GM23338 (cell line): ENCODE measurements around the gene CPNE8. TPM values are rescaled to one million over a fixed set of nuclear protein-coding genes. Genes with fewer than 3 reads are reported as not detected.
"Not testable (repeated sequence)": the region's sequence is repeated elsewhere in the genome, so short reads cannot be mapped to it uniquely, and the experiment has no call there.

ENCODE experiments used
- ATAC-seq: fragments of 200-7000 bp; cut with Tn5 transposase; 3 replicates; pipeline ENCODE4 v1.9.1; 2020
- DNase-seq: peaks from one replicate; pipeline ENCODE4 v3.0.0-alpha.2; 2015; ENCODE audit warnings: low spot score
- H2AFZ ChIP-seq: fragments of 200-600 bp; sonication (generic); 2 replicates; pipeline ENCODE4 v1.8.0; 2016; ENCODE audit warnings: antibody characterized with exemption, mild to moderate bottlenecking, moderate library complexity
- H3F3A ChIP-seq: fragments of 200-600 bp; sonication (generic); replicated peaks from 2 replicates; pipeline ENCODE4 v1.8.0; 2017; ENCODE audit warnings: antibody characterized with exemption, mixed run types, low read depth
- H3K27ac ChIP-seq: fragments of 200-600 bp; sonication (generic); 2 replicates; pipeline ENCODE4 v1.6.1; 2016; ENCODE audit warnings: low read depth
- H3K27me3 ChIP-seq: fragments of 200-600 bp; sonication (generic); 2 replicates; pipeline ENCODE4 v1.8.0; 2016; ENCODE audit warnings: mild to moderate bottlenecking, mixed run types, moderate library complexity; ENCODE audit not compliant: insufficient read depth
- H3K36me3 ChIP-seq: fragments of 200-600 bp; sonication (generic); 2 replicates; pipeline ENCODE4 v1.8.0; 2016; ENCODE audit warnings: mild to moderate bottlenecking; ENCODE audit not compliant: insufficient read depth
- H3K4me1 ChIP-seq: fragments of 200-600 bp; sonication (generic); 2 replicates; pipeline ENCODE4 v1.8.0; 2016; ENCODE audit warnings: mild to moderate bottlenecking, moderate library complexity; ENCODE audit not compliant: insufficient read depth
- H3K4me2 ChIP-seq: fragments of 200-600 bp; sonication (generic); 2 replicates; pipeline ENCODE4 v1.7.1; 2017; ENCODE audit warnings: mixed run types
- H3K4me3 ChIP-seq: fragments of 200-600 bp; sonication (generic); 2 replicates; pipeline ENCODE4 v1.6.1; 2016; ENCODE audit warnings: mixed run types
- H3K79me2 ChIP-seq: fragments of 200-600 bp; sonication (generic); replicated peaks from 2 replicates; pipeline ENCODE4 v1.8.0; 2017; ENCODE audit warnings: mild to moderate bottlenecking; ENCODE audit not compliant: insufficient read depth
- H3K9me2 ChIP-seq: fragments of 200-600 bp; sonication (generic); 2 replicates; pipeline ENCODE4 v1.8.0; 2017; ENCODE audit not compliant: insufficient read depth
- H4K20me1 ChIP-seq: fragments of 200-600 bp; sonication (generic); replicated peaks from 2 replicates; pipeline ENCODE4 v1.8.0; 2017; ENCODE audit warnings: mild to moderate bottlenecking; ENCODE audit not compliant: insufficient read depth
- H3K27ac Mint-ChIP-seq: 2 replicates; pipeline ENCODE4 v1.8.0; 2020; ENCODE audit warnings: inconsistent platforms, mild to moderate bottlenecking, moderate library complexity, mixed read lengths
- H3K27me3 Mint-ChIP-seq: 3 replicates; pipeline ENCODE4 v1.8.0; 2022; ENCODE audit warnings: low read depth, mild to moderate bottlenecking, moderate library complexity, mixed read lengths, inconsistent platforms; ENCODE audit not compliant: insufficient read depth, poor library complexity
- H3K36me3 Mint-ChIP-seq: 3 replicates; pipeline ENCODE4 v1.8.0; 2021; ENCODE audit warnings: low read depth, mild to moderate bottlenecking, inconsistent platforms, moderate library complexity, mixed read lengths
- H3K4me1 Mint-ChIP-seq: 3 replicates; pipeline ENCODE4 v1.8.0; 2020; ENCODE audit warnings: mild to moderate bottlenecking, inconsistent platforms, mixed read lengths
- H3K4me3 Mint-ChIP-seq: 3 replicates; pipeline ENCODE4 v1.8.0; 2021; ENCODE audit warnings: moderate library complexity, mild to moderate bottlenecking, inconsistent platforms, mixed read lengths
- H3K9me3 Mint-ChIP-seq: 3 replicates; pipeline ENCODE4 v1.8.0; 2020; ENCODE audit warnings: moderate library complexity, mild to moderate bottlenecking, inconsistent platforms, mixed read lengths
- CREB1 ChIP-seq: fragments of 250-450 bp; sonication (Bioruptor Pico); IDR thresholded peaks from 2 replicates; pipeline ENCODE4 v1.5.0; 2020; ENCODE audit warnings: low read depth, mild to moderate bottlenecking, moderate library complexity
- ETS1 ChIP-seq: IDR thresholded peaks from 2 replicates; pipeline ENCODE4 v1.6.1; 2016; ENCODE audit warnings: antibody characterized with exemption
- EZH2 ChIP-seq: fragments of 200-600 bp; sonication (generic); IDR thresholded peaks from one replicate; pipeline ENCODE4 v1.8.0; 2017; ENCODE audit warnings: antibody characterized with exemption, mild to moderate bottlenecking, low read depth; ENCODE audit not compliant: unreplicated experiment
- EZH2phosphoT487 ChIP-seq: fragments of 200-600 bp; sonication (generic); IDR thresholded peaks from one replicate; pipeline ENCODE4 v1.8.1; 2018; ENCODE audit warnings: antibody characterized with exemption; ENCODE audit not compliant: unreplicated experiment
- JUNB ChIP-seq: IDR thresholded peaks from one replicate; pipeline ENCODE4 v1.6.1; 2016; ENCODE audit warnings: antibody characterized with exemption; ENCODE audit not compliant: unreplicated experiment
- NANOG ChIP-seq: IDR thresholded peaks from 2 replicates; pipeline ENCODE4 v1.6.1; 2016; ENCODE audit warnings: antibody characterized with exemption, borderline replicate concordance
- REST ChIP-seq: IDR thresholded peaks from one replicate; pipeline ENCODE4 v1.6.1; 2018; ENCODE audit warnings: antibody characterized with exemption; ENCODE audit not compliant: unreplicated experiment
- ZNF114 ChIP-seq: fragments of 250-450 bp; sonication (Bioruptor Pico); IDR thresholded peaks from 2 replicates; pipeline ENCODE4 v1.5.0; 2020; ENCODE audit warnings: mild to moderate bottlenecking, moderate library complexity
- ZNF331 ChIP-seq: fragments of 250-450 bp; sonication (Bioruptor Pico); IDR thresholded peaks from 2 replicates; pipeline ENCODE4 v1.5.0; 2020; ENCODE audit warnings: low read depth, mild to moderate bottlenecking, moderate library complexity
- ZNF462 ChIP-seq: fragments of 250-450 bp; sonication (Bioruptor Pico); IDR thresholded peaks from 2 replicates; pipeline ENCODE4 v1.5.0; 2020; ENCODE audit warnings: mild to moderate bottlenecking, moderate library complexity
- polyA plus RNA-seq: library from polyadenylated mRNA; unstranded; fragments of >200 nt; fragmentation: Nextera tagmentation; extraction: Ambion mirVana; gene quantifications from 2 replicates; pipeline ENCODE4 v1.2.1, GENCODE V29; 2016
- total RNA-seq: library from RNA; depleted of rRNA; stranded (reverse); fragments of >200 nt; shearing (Covaris generic); gene quantifications from 2 replicates; pipeline ENCODE4 v1.2.3, GENCODE V29; 2014

The CPNE8 gene
- total and polyA plus RNA-seq, 2 experiments from 2014 or later = 8.7 to 10.1 TPM

GRCh38 chr12:38742496-38742895 is 162.9 kb downstream of the CPNE8 start:
- H3K4me1 ChIP-seq = peaks cover 13% of the 10 kb centered on the region; the same call in 1 of the 2 replicates
- not testable (repeated sequence) for H3K27ac ChIP-seq, H3F3A ChIP-seq, H3K36me3 ChIP-seq, H3K36me3 Mint-ChIP-seq, H2AFZ ChIP-seq, DNase-seq, H3K27me3 ChIP-seq, H3K4me3 Mint-ChIP-seq, H3K79me2 ChIP-seq, H3K4me3 ChIP-seq, ATAC-seq, H3K9me3 Mint-ChIP-seq, H3K4me2 ChIP-seq, H3K27me3 Mint-ChIP-seq, H3K9me2 ChIP-seq, H4K20me1 ChIP-seq, H3K27ac Mint-ChIP-seq
- peaks cover 19% of the 10 kb centered on the region for H3K4me1 Mint-ChIP-seq

GRCh38 chr12:38736821-38737220 is 168.6 kb downstream of the CPNE8 start:
- Histone ChIP-seq H2AFZ (no peak overlapping the region), H3K4me3 (no peak overlapping the region), H4K20me1 (no peaks in the 10 kb centered on the region), H3K4me1 (no peaks in the 10 kb centered on the region), H3K27ac (no peak overlapping the region), H3F3A (no peaks in the 10 kb centered on the region), H3K4me2 (no peak overlapping the region), H3K9me2 (no peaks in the 10 kb centered on the region), H3K79me2 (no peaks in the 10 kb centered on the region), H3K36me3 (no peaks in the 10 kb centered on the region), H3K27me3 (no peaks in the 10 kb centered on the region)
- no peaks in the 10 kb centered on the region for H3K9me3 Mint-ChIP-seq
- no peak for ATAC-seq
- H3K27me3 Mint-ChIP-seq = no peaks in the 10 kb centered on the region
- no peak overlapping the region for H3K4me3 Mint-ChIP-seq
- H3K4me1 Mint-ChIP-seq = no peaks in the 10 kb centered on the region
- no peaks in the 10 kb centered on the region; the same call in 2 of the 3 replicates for H3K36me3 Mint-ChIP-seq
- TF ChIP-seq REST = no peak
- no peak for TF ChIP-seq NANOG
- TF ChIP-seq ETS1 = no peak
- TF ChIP-seq ZNF462 = no peak
- no peak for TF ChIP-seq EZH2phosphoT487
- no peak for TF ChIP-seq CREB1 (CRISPR knock-in tag)
- no peak for TF ChIP-seq ZNF331 (CRISPR knock-in tag)
- no peak for TF ChIP-seq EZH2
- no peak for TF ChIP-seq JUNB
- no peak for TF ChIP-seq ZNF114 (CRISPR knock-in tag)
- H3K27ac Mint-ChIP-seq = no peak overlapping the region
- DNase-seq = no peak
